Nucleus accumbens (tissue), 56 donors: ENCODE measurements around the gene MKS1.
A peak's percentile ranks its signal among the peaks of the same experiment; 100 is the strongest.

Source experiments
- DNase-seq, 56 donors: peaks; one replicate each; lab custom pipeline; 2025; lab: John Stamatoyannopoulos, UW

Gene MKS1

DNA sequence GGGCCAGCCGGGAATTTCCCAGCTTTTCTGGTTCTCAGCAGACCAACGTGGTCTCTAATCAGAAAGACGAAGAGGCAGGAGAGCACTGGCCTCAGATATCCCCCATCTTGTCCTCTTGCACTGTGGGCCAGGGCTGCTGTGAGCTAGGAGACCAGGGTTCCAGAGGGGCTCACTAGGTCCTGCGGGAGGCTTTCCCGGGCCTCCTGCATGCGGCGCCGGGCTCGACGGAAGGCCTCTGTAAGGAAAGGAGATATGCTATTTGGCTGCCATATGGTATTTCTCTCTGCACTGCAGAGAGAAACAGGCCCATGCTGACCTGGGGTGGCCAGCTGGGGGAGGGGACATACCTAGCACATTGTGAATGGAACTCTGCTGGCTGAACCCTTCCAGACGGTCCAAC is 13.1 kb downstream of the MKS1 start:
- DNase-seq = no peak

DNA sequence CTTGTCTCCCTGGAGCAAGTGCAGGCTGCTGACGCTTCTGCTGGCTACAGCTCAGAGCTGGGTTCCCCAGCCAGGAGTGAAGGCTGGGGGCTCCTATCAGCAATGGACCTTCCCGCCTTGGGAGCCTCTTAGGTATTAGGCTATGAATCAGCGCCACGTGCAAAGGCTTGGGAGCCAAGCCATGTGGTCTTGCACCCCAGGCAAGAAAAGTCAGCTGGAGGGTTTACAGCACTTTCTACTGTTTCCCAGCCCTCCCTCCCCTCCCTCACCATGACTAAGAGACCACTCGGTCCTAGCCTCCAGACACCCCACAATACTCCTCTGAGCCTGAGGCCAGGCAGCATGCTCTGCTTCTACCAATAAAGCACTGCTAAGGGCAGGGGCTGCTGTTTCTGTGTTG is 14.3 kb downstream of the MKS1 start:
- DNase-seq = no peak

DNA sequence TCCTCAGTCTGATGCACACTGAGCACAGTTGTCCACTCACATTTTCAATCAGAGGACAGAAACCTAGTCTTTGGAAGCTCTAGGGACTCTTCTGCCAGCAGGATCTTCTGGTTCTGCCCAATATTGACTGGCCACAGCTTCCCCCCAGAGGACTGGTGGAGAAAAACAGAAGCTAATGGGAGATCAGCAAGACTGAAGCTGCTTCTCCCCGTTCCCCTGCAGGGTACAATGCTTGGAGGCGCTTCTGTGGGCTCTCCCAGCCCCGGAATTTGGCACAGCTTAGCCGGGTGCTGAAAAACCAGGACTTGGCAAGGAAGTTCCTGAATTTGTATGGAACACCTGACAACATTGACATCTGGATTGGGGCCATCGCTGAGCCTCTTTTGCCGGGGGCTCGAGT is 16.2 kb downstream of the MKS1 start:
- DNase-seq = no peak

GRCh38 chr17:58200024-58200633 is 18.9 kb downstream of the MKS1 start:
- peak in 14 of 56 donors; percentile 1 to 32 (median 10) for DNase-seq

- no peak for DNase-seq
These were observed 22.4 kb downstream of the MKS1 start for GRCh38 chr17:58196610-58197009.

- no peak for DNase-seq
These were observed 23.4 kb downstream of the MKS1 start for GRCh38 chr17:58195518-58196123.

GRCh38 chr17:58193641-58194255 is 25.3 kb downstream of the MKS1 start:
- no peak for DNase-seq

DNA sequence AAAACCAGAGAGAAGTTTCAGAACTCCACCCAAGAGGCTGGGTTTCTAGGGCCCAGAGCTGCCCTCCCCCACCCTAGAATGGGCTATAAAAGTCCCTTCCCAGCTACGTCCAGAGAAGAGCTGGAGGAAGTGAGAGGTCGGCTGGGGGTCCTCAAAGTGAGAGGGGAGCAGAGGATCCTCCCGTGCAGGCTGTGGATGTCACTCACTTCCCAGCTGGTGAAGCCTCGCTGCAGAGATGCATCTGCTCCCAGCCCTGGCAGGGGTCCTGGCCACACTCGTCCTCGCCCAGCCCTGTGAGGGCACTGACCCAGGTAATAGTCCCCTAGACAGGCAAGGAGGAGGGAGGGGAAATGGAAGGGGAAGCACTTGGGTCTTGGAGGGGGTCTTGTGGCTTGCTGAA is 26.4 kb downstream of the MKS1 start, which contains the start of gene EPX:
EPX (plus strand) TSS at position 115 of the 400 bp plus-strand sequence; CDS start at position 236, 121 bp downstream.
- DNase-seq = no peak

GRCh38 chr17:58191241-58191896 is 27.7 kb downstream of the MKS1 start:
- DNase-seq = no peak

- DNase-seq = no peak
These were observed 29.5 kb downstream of the MKS1 start for GRCh38 chr17:58189436-58190146.

DNA sequence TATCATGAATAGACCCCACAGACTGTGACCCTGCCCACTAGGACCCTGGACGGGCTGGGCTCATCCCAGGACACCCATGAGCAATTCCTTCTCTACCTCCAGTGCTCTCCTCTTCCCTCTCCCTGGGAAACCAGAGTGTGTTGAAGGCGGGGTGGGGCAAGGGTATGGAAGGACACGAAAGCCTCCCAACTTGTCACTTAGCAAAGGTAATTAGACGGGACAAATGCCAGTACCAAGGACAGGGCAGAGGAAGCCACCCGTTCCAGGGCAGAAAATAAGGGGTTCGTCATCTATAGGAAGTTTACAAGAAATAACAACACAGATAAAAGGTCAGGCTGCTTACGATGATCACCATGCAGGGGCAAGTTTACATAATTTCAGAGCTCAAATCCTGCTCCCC is 31.4 kb downstream of the MKS1 start:
- DNase-seq = no peak

- no peak for DNase-seq
These were observed 32.0 kb downstream of the MKS1 start for GRCh38 chr17:58187063-58187462.

DNA sequence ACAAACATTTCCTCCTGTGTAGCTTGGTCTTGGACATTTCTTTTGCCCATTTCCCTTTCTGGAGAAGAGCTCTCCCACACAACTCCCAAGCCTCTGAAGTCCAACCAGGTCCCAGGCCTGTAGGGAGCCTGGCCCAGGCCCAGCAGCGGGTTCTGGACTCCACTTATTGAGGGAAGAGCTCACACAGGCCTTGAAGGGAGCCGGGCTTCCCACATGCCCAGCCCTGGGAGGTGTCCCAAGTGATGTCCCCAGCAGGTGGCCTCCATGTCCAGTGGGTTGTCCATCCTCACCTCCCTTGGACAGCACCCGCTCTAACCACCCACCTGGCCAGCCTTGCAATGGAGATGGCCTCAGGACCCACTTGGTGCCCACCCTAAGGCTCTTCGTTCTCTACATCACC is 32.5 kb downstream of the MKS1 start:
- no peak for DNase-seq

GRCh38 chr17:58184986-58185761 is 33.9 kb downstream of the MKS1 start:
- DNase-seq = no peak

DNA sequence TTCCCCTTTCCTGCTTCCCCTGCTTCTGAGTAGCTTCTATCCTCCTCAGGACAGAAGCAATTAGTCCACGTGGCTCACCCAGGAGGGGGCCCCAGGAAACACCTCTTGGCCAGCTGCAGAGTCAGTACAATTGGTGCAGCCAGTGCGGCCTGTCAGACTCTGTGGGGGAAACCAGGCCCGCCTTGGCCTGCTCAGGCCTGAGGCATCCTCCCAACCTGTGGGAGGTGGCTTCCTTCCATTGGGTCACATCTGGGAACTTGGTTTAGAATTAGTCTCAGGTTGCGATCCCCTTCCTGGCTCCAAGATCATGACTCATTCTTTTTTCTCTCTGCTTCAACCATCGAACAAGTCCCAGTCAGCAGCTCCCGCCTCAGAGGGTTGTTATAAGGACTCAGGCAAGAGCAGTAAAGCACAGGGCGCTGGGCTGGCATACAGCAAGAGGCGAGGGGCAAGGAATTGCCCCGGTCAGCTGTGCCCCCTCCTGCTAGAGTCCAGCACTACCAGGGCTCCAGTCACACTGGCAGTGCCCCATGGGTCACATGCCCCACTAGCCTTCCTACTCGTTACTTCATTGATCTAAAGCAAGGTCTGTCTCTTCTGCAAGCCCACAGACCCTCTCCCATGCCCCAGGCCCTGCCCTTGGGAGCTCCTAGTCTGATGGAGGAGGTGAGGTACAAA is 34.6 kb downstream of the MKS1 start:
- no peak for DNase-seq

- no peak for DNase-seq
These were observed 35.5 kb downstream of the MKS1 start for GRCh38 chr17:58183514-58183913.

- DNase-seq = no peak
These were observed 37.3 kb downstream of the MKS1 start for GRCh38 chr17:58181796-58182195.

DNA sequence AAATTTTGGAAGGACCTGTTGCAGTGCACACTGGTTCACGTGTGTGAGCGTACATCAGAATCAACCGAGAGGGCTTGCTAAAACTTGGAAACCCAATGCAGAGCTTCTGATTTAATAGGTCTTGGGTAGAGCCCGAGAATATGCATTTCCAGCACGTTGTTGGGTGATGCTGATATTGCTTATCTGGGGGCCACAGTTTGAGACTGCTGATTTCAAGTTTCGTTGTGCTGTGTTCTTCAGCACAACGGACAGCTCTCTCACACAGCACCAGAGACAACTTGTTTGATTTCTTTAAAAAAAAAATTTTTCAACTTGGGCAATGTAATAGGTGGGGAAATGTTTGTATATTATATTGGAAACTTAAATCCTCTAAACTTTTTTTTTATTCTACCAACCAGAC is 42.9 kb downstream of the MKS1 start:
- no peak for DNase-seq

DNA sequence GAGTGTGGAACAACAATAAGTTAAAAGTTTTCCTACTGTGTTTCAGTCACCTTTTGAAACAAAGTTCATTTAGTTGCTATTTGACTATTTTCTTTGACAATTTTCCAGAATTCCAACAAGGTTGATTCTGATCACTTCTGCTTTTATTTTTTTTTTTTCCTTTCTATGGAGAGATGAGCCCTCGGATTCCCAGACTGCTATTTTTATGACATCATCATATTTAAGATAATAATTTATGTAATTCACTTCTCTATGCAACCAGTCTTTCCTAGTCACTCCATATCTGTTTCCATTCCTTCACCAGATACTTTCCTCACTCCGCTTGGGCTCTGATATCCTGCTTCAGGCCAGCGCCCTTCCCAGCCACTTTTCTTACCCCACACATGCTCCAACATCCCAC is 44.2 kb downstream of the MKS1 start:
- no peak for DNase-seq
